ENCODE results near the gene PTPN20. TPM values are rescaled to one million over a fixed set of nuclear protein-coding genes. Genes with fewer than 3 reads are reported as not detected.
"Not testable (repeated sequence)": the region's sequence is repeated elsewhere in the genome, so short reads cannot be mapped to it uniquely, and the experiment has no call there.

The PTPN20 gene
- total RNA-seq, 1 donor: 8.0 TPM

DNA sequence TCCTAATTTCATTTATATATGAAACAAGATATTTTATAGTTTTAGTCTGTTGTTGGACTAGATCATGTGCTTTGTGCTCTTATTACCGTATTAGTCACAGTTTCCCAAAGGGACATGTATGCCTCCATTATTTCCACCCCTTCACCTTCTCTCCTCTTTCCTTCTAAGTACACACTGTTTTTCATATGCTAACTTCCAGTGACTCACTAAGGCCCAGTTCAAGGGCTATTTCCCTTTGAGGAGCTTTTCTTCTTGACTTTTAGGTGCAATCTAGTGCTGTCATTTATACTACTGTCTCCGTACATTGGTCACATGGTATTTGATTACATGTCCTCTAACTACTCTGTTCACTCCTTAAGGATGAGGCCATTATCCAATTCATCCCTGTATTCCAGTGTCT is 55.8 kb downstream of the PTPN20 start:
- H4K20me1 ChIP-seq (ENCODE audit: insufficient read depth, low read length); H3K9me3 ChIP-seq (ENCODE audit: low read depth, low read length); H3K4me2 ChIP-seq (ENCODE audit: insufficient read depth, low read length); H3K79me2 ChIP-seq (ENCODE audit: insufficient read depth, low read length); DNase-seq (ENCODE audit: insufficient read length, low spot score, missing footprints); H3K4me1 ChIP-seq (ENCODE audit: insufficient read depth, low read length); H3K36me3 ChIP-seq (ENCODE audit: insufficient read depth, low read length); H2AFZ ChIP-seq (ENCODE audit: low read length); H3K4me3 ChIP-seq (ENCODE audit: insufficient read depth, low read length); H3K27me3 ChIP-seq (ENCODE audit: insufficient read depth, low read length); H3K27ac ChIP-seq (ENCODE audit: low read depth, low read length): not testable (repeated sequence)

GRCh38 chr10:46980223-46980622 is 69.0 kb downstream of the PTPN20 start:
- not testable (repeated sequence) for H4K20me1 ChIP-seq (ENCODE audit: insufficient read depth, low read length); H3K36me3 ChIP-seq (ENCODE audit: insufficient read depth, low read length); H3K4me2 ChIP-seq (ENCODE audit: insufficient read depth, low read length); H3K4me3 ChIP-seq (ENCODE audit: insufficient read depth, low read length); H3K27ac ChIP-seq (ENCODE audit: low read depth, low read length); H3K27me3 ChIP-seq (ENCODE audit: insufficient read depth, low read length); DNase-seq (ENCODE audit: insufficient read length, low spot score, missing footprints); H2AFZ ChIP-seq (ENCODE audit: low read length); H3K79me2 ChIP-seq (ENCODE audit: insufficient read depth, low read length); H3K4me1 ChIP-seq (ENCODE audit: insufficient read depth, low read length); H3K9me3 ChIP-seq (ENCODE audit: low read depth, low read length)

- not testable (repeated sequence) for H3K27me3 ChIP-seq (ENCODE audit: insufficient read depth, low read length); H3K4me2 ChIP-seq (ENCODE audit: insufficient read depth, low read length); H2AFZ ChIP-seq (ENCODE audit: low read length); H3K4me1 ChIP-seq (ENCODE audit: insufficient read depth, low read length); H4K20me1 ChIP-seq (ENCODE audit: insufficient read depth, low read length); H3K4me3 ChIP-seq (ENCODE audit: insufficient read depth, low read length); H3K27ac ChIP-seq (ENCODE audit: low read depth, low read length); H3K79me2 ChIP-seq (ENCODE audit: insufficient read depth, low read length); H3K9me3 ChIP-seq (ENCODE audit: low read depth, low read length); DNase-seq (ENCODE audit: insufficient read length, low spot score, missing footprints); H3K36me3 ChIP-seq (ENCODE audit: insufficient read depth, low read length)
These were observed 76.2 kb downstream of the PTPN20 start for GRCh38 chr10:46987233-46987924.

- H2AFZ ChIP-seq (ENCODE audit: low read length): peak overlapping the region; percentile 36
These were observed 81.8 kb downstream of the PTPN20 start for GRCh38 chr10:46992803-46993561.

DNA sequence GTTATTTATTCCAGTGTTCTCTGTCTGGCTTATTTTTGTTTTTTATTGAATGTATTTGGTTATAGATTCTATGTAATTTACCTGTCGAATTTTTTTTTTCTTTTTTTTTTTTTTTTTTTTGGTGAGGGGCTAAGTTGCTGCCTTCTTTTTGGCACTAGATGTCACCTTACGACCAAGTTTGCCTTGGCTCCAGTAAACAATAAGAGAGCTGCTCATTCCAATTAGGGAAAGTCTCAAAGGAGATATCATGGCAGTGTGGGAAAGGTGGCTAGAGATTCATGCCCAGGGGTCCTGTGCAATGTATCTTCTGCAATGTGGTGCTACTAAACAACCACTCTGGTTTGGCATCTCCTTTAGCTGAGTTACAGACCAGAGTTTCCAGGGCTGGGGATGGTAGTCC is 84.0 kb downstream of the PTPN20 start:
- H3K79me2 ChIP-seq (ENCODE audit: insufficient read depth, low read length): no peaks in the 10 kb centered on the region
- no peaks in the 10 kb centered on the region for H3K27me3 ChIP-seq (ENCODE audit: insufficient read depth, low read length)
- H3K4me2 ChIP-seq (ENCODE audit: insufficient read depth, low read length): no peak overlapping the region
- no peaks in the 10 kb centered on the region for H4K20me1 ChIP-seq (ENCODE audit: insufficient read depth, low read length)
- H3K4me1 ChIP-seq (ENCODE audit: insufficient read depth, low read length): no peaks in the 10 kb centered on the region
- H3K27ac ChIP-seq (ENCODE audit: low read depth, low read length): no peak overlapping the region
- H2AFZ ChIP-seq (ENCODE audit: low read length): no peak overlapping the region
- no peak for DNase-seq (ENCODE audit: insufficient read length, low spot score, missing footprints)
- no peaks in the 10 kb centered on the region for H3K9me3 ChIP-seq (ENCODE audit: low read depth, low read length)
- no peak overlapping the region for H3K4me3 ChIP-seq (ENCODE audit: insufficient read depth, low read length)
- no peak for TF ChIP-seq CTCF (IDR thresholded peaks at IDR 0.05; ENCODE audit: extremely low read depth, low read depth, low read length)
- H3K36me3 ChIP-seq (ENCODE audit: insufficient read depth, low read length): no peaks in the 10 kb centered on the region

More at GRCh38 chr10:46992803-46993561, 81.8 kb downstream of the PTPN20 start:
- TF ChIP-seq CTCF (IDR thresholded peaks at IDR 0.05; ENCODE audit: extremely low read depth, low read depth, low read length): peak; percentile 55
- H4K20me1 ChIP-seq (ENCODE audit: insufficient read depth, low read length): no peaks in the 10 kb centered on the region
- no peaks in the 10 kb centered on the region for H3K27me3 ChIP-seq (ENCODE audit: insufficient read depth, low read length)
- H3K4me1 ChIP-seq (ENCODE audit: insufficient read depth, low read length): no peaks in the 10 kb centered on the region
- H3K79me2 ChIP-seq (ENCODE audit: insufficient read depth, low read length): no peaks in the 10 kb centered on the region
- no peak overlapping the region for H3K4me3 ChIP-seq (ENCODE audit: insufficient read depth, low read length)
- DNase-seq (ENCODE audit: insufficient read length, low spot score, missing footprints): peak; percentile 76
- H3K9me3 ChIP-seq (ENCODE audit: low read depth, low read length): no peaks in the 10 kb centered on the region
- H3K36me3 ChIP-seq (ENCODE audit: insufficient read depth, low read length): no peaks in the 10 kb centered on the region
- H3K4me2 ChIP-seq (ENCODE audit: insufficient read depth, low read length): peak overlapping the region; percentile 12
- no peak overlapping the region for H3K27ac ChIP-seq (ENCODE audit: low read depth, low read length)
